ENCODE data around the gene CEACAM4.

DNA sequence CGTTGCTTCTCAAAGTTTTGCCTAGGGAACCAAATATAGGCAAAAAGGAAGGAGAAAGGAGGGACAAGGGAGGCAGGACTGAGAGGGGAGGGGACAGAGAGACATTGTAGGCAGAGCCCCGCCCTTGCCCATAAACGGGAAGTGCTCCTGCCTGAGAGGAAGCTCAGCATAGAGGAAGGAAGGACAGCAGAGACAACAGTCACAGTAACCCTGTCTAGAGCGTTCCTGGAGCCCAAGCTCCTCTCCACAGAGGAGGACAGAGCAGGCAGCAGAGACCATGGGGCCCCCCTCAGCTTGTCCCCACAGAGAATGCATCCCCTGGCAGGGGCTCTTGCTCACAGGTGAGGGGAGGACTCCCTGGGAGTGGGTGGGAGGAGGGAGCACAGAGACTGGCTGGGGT is 50.9 kb downstream of the CEACAM4 start, which contains the start of gene CEACAM21:
- TF ChIP-seq POLR2A (IDR thresholded peaks at IDR 0.05; ENCODE audit: low read depth, low read length): peak; percentile 72
- peak; percentile 57; the same call in 1 of the 2 replicates for TF ChIP-seq POLR2AphosphoS5 (IDR thresholded peaks at IDR 0.05; ENCODE audit: low read depth, low read length)
- no peak for TF ChIP-seq TAF1 (IDR thresholded peaks at IDR 0.05; ENCODE audit: borderline replicate concordance, low read depth, low read length)

All from GM12892 (cell line).